ENCODE data around the gene PLCB1. TPM values are rescaled to one million over a fixed set of nuclear protein-coding genes. Genes with fewer than 3 reads are reported as not detected.

PLCB1 gene
- total RNA-seq, 1 experiment from 2014 or later: 11.3 TPM

GRCh38 chr20:8675896-8676295, 543.8 kb downstream of the PLCB1 start (continued):
- no peak for TF ChIP-seq ATF1 (CRISPR knock-in tag; IDR thresholded peaks at IDR 0.05)
- TF ChIP-seq CREM (CRISPR knock-in tag; IDR thresholded peaks at IDR 0.05): no peak
- TF ChIP-seq, protein P1, sequence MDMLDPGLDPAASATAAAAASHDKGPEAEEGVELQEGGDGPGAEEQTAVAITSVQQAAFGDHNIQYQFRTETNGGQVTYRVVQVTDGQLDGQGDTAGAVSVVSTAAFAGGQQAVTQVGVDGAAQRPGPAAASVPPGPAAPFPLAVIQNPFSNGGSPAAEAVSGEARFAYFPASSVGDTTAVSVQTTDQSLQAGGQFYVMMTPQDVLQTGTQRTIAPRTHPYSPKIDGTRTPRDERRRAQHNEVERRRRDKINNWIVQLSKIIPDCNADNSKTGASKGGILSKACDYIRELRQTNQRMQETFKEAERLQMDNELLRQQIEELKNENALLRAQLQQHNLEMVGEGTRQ (CRISPR knock-in tag; IDR thresholded peaks at IDR 0.05): no peak

- TF ChIP-seq KAT7 (CRISPR knock-in tag; IDR thresholded peaks at IDR 0.05; ENCODE audit: borderline replicate concordance) (no peak), NR2C2 (CRISPR knock-in tag; IDR thresholded peaks at IDR 0.05) (no peak), OVOL2 (CRISPR knock-in tag; IDR thresholded peaks at IDR 0.05; ENCODE audit: borderline replicate concordance) (no peak), EMX1 (CRISPR knock-in tag; IDR thresholded peaks at IDR 0.05) (no peak), TEAD1 (CRISPR knock-in tag; IDR thresholded peaks at IDR 0.05) (no peak), NFATC4 (CRISPR knock-in tag; IDR thresholded peaks at IDR 0.05) (no peak), CDX4 (CRISPR knock-in tag; IDR thresholded peaks at IDR 0.05; ENCODE audit: borderline replicate concordance) (no peak), JAZF1 (CRISPR knock-in tag; IDR thresholded peaks at IDR 0.05) (no peak), ZNF232 (CRISPR knock-in tag; IDR thresholded peaks at IDR 0.05) (no peak), ZNF425 (CRISPR knock-in tag; conservative IDR thresholded peaks at IDR 0.05) (no peak), TEAD4 (CRISPR knock-in tag; IDR thresholded peaks at IDR 0.05) (no peak), CBFB (CRISPR knock-in tag; IDR thresholded peaks at IDR 0.05; ENCODE audit: low read depth) (no peak), FOXP1 (CRISPR knock-in tag; IDR thresholded peaks at IDR 0.05; ENCODE audit: borderline replicate concordance) (no peak), NR3C1 (CRISPR knock-in tag; conservative IDR thresholded peaks at IDR 0.05; ENCODE audit: low read depth) (no peak), GRHL2 (CRISPR knock-in tag; IDR thresholded peaks at IDR 0.05; ENCODE audit: insufficient replicate concordance, severe bottlenecking) (no peak), ELF4 (CRISPR knock-in tag; IDR thresholded peaks at IDR 0.05; ENCODE audit: low read depth) (no peak), ZNF671 (CRISPR knock-in tag; IDR thresholded peaks at IDR 0.05) (no peak)
- TF ChIP-seq, protein P2, sequence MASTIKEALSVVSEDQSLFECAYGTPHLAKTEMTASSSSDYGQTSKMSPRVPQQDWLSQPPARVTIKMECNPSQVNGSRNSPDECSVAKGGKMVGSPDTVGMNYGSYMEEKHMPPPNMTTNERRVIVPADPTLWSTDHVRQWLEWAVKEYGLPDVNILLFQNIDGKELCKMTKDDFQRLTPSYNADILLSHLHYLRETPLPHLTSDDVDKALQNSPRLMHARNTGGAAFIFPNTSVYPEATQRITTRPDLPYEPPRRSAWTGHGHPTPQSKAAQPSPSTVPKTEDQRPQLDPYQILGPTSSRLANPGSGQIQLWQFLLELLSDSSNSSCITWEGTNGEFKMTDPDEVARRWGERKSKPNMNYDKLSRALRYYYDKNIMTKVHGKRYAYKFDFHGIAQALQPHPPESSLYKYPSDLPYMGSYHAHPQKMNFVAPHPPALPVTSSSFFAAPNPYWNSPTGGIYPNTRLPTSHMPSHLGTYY (CRISPR knock-in tag; IDR thresholded peaks at IDR 0.05): no peak
- TF ChIP-seq, protein P3, sequence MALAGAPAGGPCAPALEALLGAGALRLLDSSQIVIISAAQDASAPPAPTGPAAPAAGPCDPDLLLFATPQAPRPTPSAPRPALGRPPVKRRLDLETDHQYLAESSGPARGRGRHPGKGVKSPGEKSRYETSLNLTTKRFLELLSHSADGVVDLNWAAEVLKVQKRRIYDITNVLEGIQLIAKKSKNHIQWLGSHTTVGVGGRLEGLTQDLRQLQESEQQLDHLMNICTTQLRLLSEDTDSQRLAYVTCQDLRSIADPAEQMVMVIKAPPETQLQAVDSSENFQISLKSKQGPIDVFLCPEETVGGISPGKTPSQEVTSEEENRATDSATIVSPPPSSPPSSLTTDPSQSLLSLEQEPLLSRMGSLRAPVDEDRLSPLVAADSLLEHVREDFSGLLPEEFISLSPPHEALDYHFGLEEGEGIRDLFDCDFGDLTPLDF (CRISPR knock-in tag; IDR thresholded peaks at IDR 0.05): no peak
- TF ChIP-seq, protein P4, sequence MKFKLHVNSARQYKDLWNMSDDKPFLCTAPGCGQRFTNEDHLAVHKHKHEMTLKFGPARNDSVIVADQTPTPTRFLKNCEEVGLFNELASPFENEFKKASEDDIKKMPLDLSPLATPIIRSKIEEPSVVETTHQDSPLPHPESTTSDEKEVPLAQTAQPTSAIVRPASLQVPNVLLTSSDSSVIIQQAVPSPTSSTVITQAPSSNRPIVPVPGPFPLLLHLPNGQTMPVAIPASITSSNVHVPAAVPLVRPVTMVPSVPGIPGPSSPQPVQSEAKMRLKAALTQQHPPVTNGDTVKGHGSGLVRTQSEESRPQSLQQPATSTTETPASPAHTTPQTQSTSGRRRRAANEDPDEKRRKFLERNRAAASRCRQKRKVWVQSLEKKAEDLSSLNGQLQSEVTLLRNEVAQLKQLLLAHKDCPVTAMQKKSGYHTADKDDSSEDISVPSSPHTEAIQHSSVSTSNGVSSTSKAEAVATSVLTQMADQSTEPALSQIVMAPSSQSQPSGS (CRISPR knock-in tag; IDR thresholded peaks at IDR 0.05; ENCODE audit: borderline replicate concordance, low read depth): no peak
- DNase-seq (ENCODE audit: low spot score) (no peak), ATAC-seq (no peak)
- CTCF ChIA-PET: no interaction called here
- no peak overlapping the region for H3K4me3 Mint-ChIP-seq
- no peaks in the 10 kb centered on the region for H3K4me1 Mint-ChIP-seq
- peaks cover 7% of the 10 kb centered on the region; the same call in 1 of the 2 replicates for H3K9me3 Mint-ChIP-seq
- POLR2A ChIA-PET: no interaction called here
- no peaks in the 10 kb centered on the region for H3K36me3 Mint-ChIP-seq
- H3K27me3 Mint-ChIP-seq (ENCODE audit: low read depth): no peaks in the 10 kb centered on the region
- H3K27ac Mint-ChIP-seq: no peak overlapping the region
These were observed 546.2 kb downstream of the PLCB1 start for GRCh38 chr20:8678098-8678776.

Measured in WTC11 (cell line).